Upper lobe of right lung (tissue), 1 donor: ENCODE data around the gene SLC25A45. TPM values are rescaled to one million over a fixed set of nuclear protein-coding genes. Genes with fewer than 3 reads are reported as not detected.

Experiments
- ATAC-seq: fragments of 200-7000 bp; cut with Tn5 transposase; one replicate; pipeline ENCODE4 v1.9.1; 2020; ENCODE audit warnings: mild to moderate bottlenecking, moderate library complexity
- DNase-seq: peaks from one replicate; pipeline ENCODE4 v3.0.0-alpha.2; 2020
- H3K27ac ChIP-seq: fragments of 200-600 bp; one replicate; pipeline ENCODE4 v1.8.0; 2022
- H3K27me3 ChIP-seq: fragments of 200-600 bp; one replicate; pipeline ENCODE4 v1.8.0; 2022; ENCODE audit warnings: mild to moderate bottlenecking
- H3K36me3 ChIP-seq: fragments of 200-600 bp; one replicate; pipeline ENCODE4 v1.8.0; 2022
- H3K4me1 ChIP-seq: fragments of 200-600 bp; one replicate; pipeline ENCODE4 v1.8.0; 2022
- H3K4me3 ChIP-seq: fragments of 200-600 bp; one replicate; pipeline ENCODE4 v1.8.0; 2022; ENCODE audit warnings: mild to moderate bottlenecking
- H3K9me3 ChIP-seq: fragments of 200-600 bp; one replicate; pipeline ENCODE4 v1.8.0; 2022
- intact Hi-C: fragments of 100-400 bp; cut with DNase I; formaldehyde crosslinking; loops from one replicate; pipeline ENCODE4 v1.11.0; 2022
- total RNA-seq: library from RNA; stranded (reverse); fragmentation: NEBNext Ultra II Directional; extraction: Animal tissue kit (Norgen Biotek cat#: 25700); gene quantifications from one replicate; pipeline ENCODE4 v1.2.1, GENCODE V29; 2021
- TF ChIP-seq, protein P1 (sequence below): fragments of 200-600 bp; IDR thresholded peaks from one replicate; pipeline ENCODE4 v1.8.0; 2022; ENCODE audit warnings: antibody characterized with exemption
- donor health status: DM: no; HTN: yes; CAD: no; lungs with severe emphysema.

Gene SLC25A45
- total RNA-seq, 1 donor from 2014 or later = 11.5 TPM

DNA sequence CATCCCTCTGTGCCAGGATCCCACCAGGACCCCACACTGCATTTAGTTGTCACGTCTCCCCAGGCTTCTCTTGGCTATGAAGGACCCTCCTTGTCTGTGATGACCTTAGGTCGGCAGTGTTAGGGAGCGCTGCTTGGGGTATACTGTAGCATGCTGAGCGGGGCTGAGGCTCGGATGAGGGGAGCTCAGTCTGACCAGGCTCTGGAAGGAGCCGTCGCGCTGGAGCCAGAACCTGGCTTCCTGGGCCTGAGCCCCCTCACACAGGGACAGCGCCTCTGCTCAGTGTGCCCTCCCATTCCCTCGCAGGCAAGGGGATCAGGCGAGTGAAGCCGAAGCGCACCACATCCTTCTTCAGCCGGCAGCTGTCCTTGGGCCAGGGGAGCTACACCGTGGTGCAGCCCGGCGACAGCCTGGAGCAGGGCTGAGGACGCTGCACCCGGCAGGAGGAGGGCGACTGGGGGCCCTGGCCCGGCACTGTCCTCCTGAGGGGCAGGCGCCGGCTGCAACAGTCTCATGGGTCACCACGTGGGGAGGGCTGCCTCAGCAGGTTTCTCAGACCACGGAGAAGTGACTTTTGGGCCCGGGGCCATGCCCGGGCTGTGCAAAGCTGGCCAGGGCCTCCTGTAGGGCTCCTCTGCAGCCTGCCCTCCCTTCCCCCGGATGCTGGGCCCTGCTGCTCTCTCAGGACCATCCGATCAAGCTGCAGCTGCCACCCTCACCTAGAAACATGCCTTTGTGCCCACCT, 28.7 kb upstream of the SLC25A45 start:
- peak; percentile 55 for DNase-seq
- Histone ChIP-seq H3K4me3 (no peak overlapping the region), H3K9me3 (no peaks in the 10 kb centered on the region), H3K4me1 (peaks cover 4% of the 10 kb centered on the region), H3K36me3 (peaks cover 56% of the 10 kb centered on the region), H3K27me3 (no peaks in the 10 kb centered on the region), H3K27ac (no peak overlapping the region)
- TF ChIP-seq, protein P1, sequence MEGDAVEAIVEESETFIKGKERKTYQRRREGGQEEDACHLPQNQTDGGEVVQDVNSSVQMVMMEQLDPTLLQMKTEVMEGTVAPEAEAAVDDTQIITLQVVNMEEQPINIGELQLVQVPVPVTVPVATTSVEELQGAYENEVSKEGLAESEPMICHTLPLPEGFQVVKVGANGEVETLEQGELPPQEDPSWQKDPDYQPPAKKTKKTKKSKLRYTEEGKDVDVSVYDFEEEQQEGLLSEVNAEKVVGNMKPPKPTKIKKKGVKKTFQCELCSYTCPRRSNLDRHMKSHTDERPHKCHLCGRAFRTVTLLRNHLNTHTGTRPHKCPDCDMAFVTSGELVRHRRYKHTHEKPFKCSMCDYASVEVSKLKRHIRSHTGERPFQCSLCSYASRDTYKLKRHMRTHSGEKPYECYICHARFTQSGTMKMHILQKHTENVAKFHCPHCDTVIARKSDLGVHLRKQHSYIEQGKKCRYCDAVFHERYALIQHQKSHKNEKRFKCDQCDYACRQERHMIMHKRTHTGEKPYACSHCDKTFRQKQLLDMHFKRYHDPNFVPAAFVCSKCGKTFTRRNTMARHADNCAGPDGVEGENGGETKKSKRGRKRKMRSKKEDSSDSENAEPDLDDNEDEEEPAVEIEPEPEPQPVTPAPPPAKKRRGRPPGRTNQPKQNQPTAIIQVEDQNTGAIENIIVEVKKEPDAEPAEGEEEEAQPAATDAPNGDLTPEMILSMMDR = no peak
- no peak for ATAC-seq
- intact Hi-C loops = no loop called here

DNA sequence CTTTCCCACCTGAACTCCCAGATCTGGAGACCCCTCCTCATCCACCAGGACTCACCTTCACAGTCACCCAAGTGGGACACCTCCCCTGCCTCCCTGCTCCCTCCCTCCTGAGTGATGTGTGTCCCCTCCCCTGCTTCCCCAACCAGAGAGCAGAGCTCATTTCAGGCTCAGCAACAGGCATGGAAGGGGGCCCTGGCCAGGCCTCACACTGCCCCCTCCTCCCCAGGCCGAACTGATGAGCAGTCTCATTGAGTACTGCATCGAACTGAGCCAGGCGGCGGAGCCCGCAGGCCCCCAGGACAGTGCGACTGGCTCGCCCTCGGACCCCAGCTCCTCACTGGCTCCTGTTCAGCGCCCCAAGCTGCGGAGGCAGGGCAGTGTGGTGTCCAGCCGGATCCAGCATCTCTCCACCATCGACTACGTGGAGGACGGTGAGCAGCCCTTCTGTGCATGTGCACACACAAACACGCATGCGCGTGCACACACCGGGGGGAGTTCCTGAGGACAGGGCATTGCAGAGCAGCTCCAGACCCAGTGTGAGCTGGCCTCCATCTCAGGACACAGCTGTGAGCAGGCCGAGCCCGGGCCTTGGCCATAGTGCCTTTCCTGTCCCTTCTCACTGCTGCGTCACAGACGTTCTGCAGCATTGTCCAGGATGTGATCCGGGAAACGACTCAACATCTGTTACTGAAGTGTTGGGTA, 22.3 kb upstream of the SLC25A45 start:
- ATAC-seq (peak; percentile 46), DNase-seq (no peak)
- Histone ChIP-seq H3K4me1 (peaks cover 9% of the 10 kb centered on the region), H3K27ac (peak overlapping the region; percentile 11), H3K27me3 (no peaks in the 10 kb centered on the region), H3K36me3 (peaks cover 80% of the 10 kb centered on the region), H3K9me3 (no peaks in the 10 kb centered on the region), H3K4me3 (no peak overlapping the region)
- intact Hi-C loops = no loop called here
- TF ChIP-seq, protein P1 = no peak

DNA sequence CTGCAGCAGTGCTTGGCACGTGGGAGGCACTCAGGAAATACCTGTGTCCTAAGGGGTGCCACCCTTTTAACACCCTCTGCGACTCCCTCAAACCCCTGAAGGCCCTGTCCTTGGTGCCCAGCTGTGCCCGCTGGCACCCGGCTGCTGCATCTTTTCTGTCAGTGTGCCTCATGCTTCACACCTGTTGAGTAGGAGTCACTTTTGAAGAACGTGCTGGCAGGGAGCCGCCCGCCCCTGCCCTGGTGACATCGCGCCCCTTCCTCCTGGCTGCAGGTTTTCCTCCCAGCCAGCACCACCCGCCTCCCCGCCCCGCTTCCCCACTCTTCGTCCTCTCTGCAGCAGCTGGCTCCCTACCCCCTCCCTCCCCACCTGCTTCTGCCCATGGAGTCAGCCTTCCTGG, 21.8 kb upstream of the SLC25A45 start:
- peaks cover 80% of the 10 kb centered on the region for H3K36me3 ChIP-seq
- H3K4me3 ChIP-seq = no peak overlapping the region
- TF ChIP-seq, protein P1 = no peak
- peaks cover 9% of the 10 kb centered on the region for H3K4me1 ChIP-seq
- intact Hi-C loops = no loop called here
- no peaks in the 10 kb centered on the region for H3K27me3 ChIP-seq
- DNase-seq = no peak
- no peaks in the 10 kb centered on the region for H3K9me3 ChIP-seq
- peak overlapping the region; percentile 36 for H3K27ac ChIP-seq
- ATAC-seq = no peak

DNA sequence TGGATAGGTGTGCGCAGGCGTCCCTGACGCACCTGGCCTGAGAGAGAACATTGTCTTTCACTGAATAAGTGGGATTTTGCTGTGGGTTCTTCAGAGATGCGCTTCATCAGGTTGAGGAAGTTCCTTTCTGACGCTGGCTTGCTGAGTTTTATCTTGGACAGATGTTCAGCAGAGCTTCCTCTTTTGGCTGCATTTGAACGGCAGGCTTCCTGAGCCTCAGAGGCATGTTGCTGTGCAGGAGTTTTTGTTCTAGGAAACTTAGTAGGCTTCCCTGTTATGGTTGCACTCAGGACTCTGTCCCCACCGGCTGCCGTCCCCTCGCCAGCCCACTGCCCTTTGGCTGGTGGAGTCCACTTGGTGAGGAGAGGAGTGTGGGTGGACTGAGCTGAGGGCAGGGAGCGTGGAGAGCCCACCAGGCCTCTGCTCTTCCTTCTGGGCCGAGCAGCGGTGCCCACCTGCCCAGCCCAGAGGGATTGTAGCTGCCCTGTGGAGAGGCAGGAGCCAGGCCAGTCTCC, 21.2 kb upstream of the SLC25A45 start:
- Histone ChIP-seq H3K4me3 (no peak overlapping the region), H3K9me3 (no peaks in the 10 kb centered on the region), H3K27ac (peak overlapping the region; percentile 36), H3K36me3 (peaks cover 79% of the 10 kb centered on the region), H3K4me1 (peaks cover 9% of the 10 kb centered on the region), H3K27me3 (no peaks in the 10 kb centered on the region)
- intact Hi-C loops = no loop called here
- DNase-seq (no peak), ATAC-seq (peak; percentile 59)
- TF ChIP-seq, protein P1 = no peak

DNA sequence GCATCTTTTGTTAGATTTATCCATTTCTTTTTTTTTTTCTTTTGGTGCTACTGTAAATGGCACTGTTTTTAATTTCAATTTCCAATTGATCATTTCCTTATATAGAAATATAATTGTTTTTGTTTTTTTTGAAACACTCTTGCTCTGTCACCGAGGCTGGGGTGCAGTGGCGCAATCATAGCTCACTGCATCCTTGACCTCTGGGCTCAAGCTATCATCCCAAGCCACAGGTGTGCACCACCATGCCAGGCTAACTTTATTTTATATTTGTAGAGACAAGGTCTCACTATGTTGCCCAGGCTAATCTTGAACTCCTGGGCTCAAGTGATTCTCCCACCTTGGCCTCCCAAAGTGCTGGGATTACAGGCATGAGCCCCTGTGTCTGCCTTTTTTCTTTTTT, 20.3 kb upstream of the SLC25A45 start:
- Histone ChIP-seq H3K9me3 (no peaks in the 10 kb centered on the region), H3K27me3 (no peaks in the 10 kb centered on the region), H3K4me3 (no peak overlapping the region), H3K4me1 (peaks cover 9% of the 10 kb centered on the region), H3K27ac (no peak overlapping the region), H3K36me3 (peaks cover 79% of the 10 kb centered on the region)
- DNase-seq = no peak
- intact Hi-C loops = no loop called here
- ATAC-seq = no peak
- TF ChIP-seq, protein P1 = no peak
